H1 (cell line): ENCODE data around the gene HS6ST3. TPM values are rescaled to one million over a fixed set of nuclear protein-coding genes. Genes with fewer than 3 reads are reported as not detected.

Source experiments
- CTCF ChIA-PET: fragments of 300-600 bp; sonication (Branson Sonifier 250); formaldehyde crosslinking; loops from one replicate; lab custom pipeline; 2021; ENCODE audit not compliant: partially characterized antibody; lab: Charles Lee
- POLR2A ChIA-PET: fragments of 300-600 bp; sonication (Branson Sonifier 250); formaldehyde crosslinking; loops from one replicate; lab custom pipeline; 2021; ENCODE audit warnings: inconsistent platforms; ENCODE audit not compliant: partially characterized antibody; lab: Charles Lee
- DNase-seq, 2 experiments: peaks; one replicate each; pipeline versions ENCODE4 v3.0.0 to v3.0.0-alpha.2; 2010 to 2022; ENCODE audit warnings: low spot score in 2 of 2, low read depth in 1 of 2, mixed read lengths in 1 of 2
- FAIRE-seq: peaks from 2 replicates; lab custom pipeline; 2011; peaks lifted over from hg19 to GRCh38; lab: Jason Lieb, UNC
- H2AFZ ChIP-seq: 2 replicates; pipeline ENCODE4 v1.8.1; 2012; ENCODE audit warnings: low read length, inconsistent platforms
- H2AK5ac ChIP-seq: 2 replicates; pipeline ENCODE4 v1.6.1; 2013; ENCODE audit warnings: low read depth, low read length
- H2BK120ac ChIP-seq: replicated peaks from 2 replicates; pipeline ENCODE3; 2013; ENCODE audit warnings: low read depth, low read length, inconsistent platforms
- H2BK12ac ChIP-seq: 2 replicates; pipeline ENCODE4 v1.6.1; 2013; ENCODE audit warnings: low read depth, low read length
- H2BK15ac ChIP-seq: 2 replicates; pipeline ENCODE4 v1.6.1; 2013; ENCODE audit warnings: low read length
- H2BK20ac ChIP-seq: 2 replicates; pipeline ENCODE4 v1.6.1; 2013; ENCODE audit warnings: low read length
- H2BK5ac ChIP-seq: 2 replicates; pipeline ENCODE4 v1.6.1; 2013; ENCODE audit warnings: low read depth, low read length
- H3K14ac ChIP-seq: 2 replicates; pipeline ENCODE4 v1.6.1; 2013; ENCODE audit warnings: inconsistent platforms; ENCODE audit not compliant: insufficient read length
- H3K18ac ChIP-seq: 2 replicates; pipeline ENCODE4 v1.6.1; 2013; ENCODE audit warnings: low read length; ENCODE audit errors: extremely low read depth
- H3K23ac ChIP-seq: 2 replicates; pipeline ENCODE4 v1.6.1; 2013; ENCODE audit warnings: inconsistent platforms; ENCODE audit not compliant: insufficient read length
- H3K23me2 ChIP-seq: 2 replicates; pipeline ENCODE4 v1.6.1; 2013; ENCODE audit warnings: low read depth, low read length
- H3K27ac ChIP-seq: 2 replicates; pipeline ENCODE4 v1.6.1; 2011; ENCODE audit warnings: low read depth, low read length, inconsistent platforms
- H3K27me3 ChIP-seq, 4 experiments: replicated peaks in 1 of 4; 1 replicate in 1 of 4; 2 replicates in 3 of 4; pipeline versions ENCODE4 v1.6.1 to v1.8.1; 2011 to 2013; ENCODE audit warnings: low read length in 3 of 4, mild to moderate bottlenecking in 3 of 4, inconsistent platforms in 2 of 4, mixed read lengths in 2 of 4, moderate library complexity in 1 of 4; ENCODE audit not compliant: control insufficient read depth in 3 of 4, insufficient read depth in 3 of 4; ENCODE audit errors: extremely low read depth in 1 of 4
- H3K36me3 ChIP-seq, 4 experiments: 2 replicates each; pipeline versions ENCODE4 v1.6.1 to v1.8.1; 2011 to 2013; ENCODE audit warnings: mild to moderate bottlenecking in 4 of 4, low read length in 3 of 4, moderate library complexity in 2 of 4, control low read depth in 1 of 4, inconsistent platforms in 1 of 4; ENCODE audit not compliant: insufficient read depth in 4 of 4, control insufficient read depth in 2 of 4
- H3K4ac ChIP-seq: replicated peaks from 2 replicates; pipeline ENCODE3; 2013; ENCODE audit warnings: low read length, low read depth, mixed read lengths, inconsistent platforms; ENCODE audit not compliant: insufficient read length
- H3K4me1 ChIP-seq, 4 experiments: replicated peaks in 1 of 4; 1 replicate in 1 of 4; 2 replicates in 3 of 4; pipeline versions ENCODE4 v1.6.1 to v1.8.1; 2011 to 2013; ENCODE audit warnings: low read length in 3 of 4, inconsistent platforms in 2 of 4, mixed read lengths in 1 of 4; ENCODE audit not compliant: insufficient read depth in 4 of 4, control insufficient read depth in 3 of 4
- H3K4me2 ChIP-seq, 2 experiments: 2 replicates each; pipeline versions ENCODE4 v1.6.1 to v1.8.1; 2011 to 2013; ENCODE audit warnings: low read depth in 2 of 2, low read length in 2 of 2, control low read depth in 1 of 2, inconsistent platforms in 1 of 2, mild to moderate bottlenecking in 1 of 2; ENCODE audit not compliant: insufficient read depth in 1 of 2
- H3K4me3 ChIP-seq, 4 experiments: fragments of 200-600, 300-600 bp in 1 of 4; sonication (generic), shearing (Covaris generic), sonication (Bioruptor Twin) in 1 of 4; 2 replicates each; pipeline versions ENCODE4 v1.5.1 to v1.8.1; 2011 to 2016; ENCODE audit warnings: low read length in 4 of 4, low read depth in 3 of 4, control low read depth in 2 of 4, inconsistent platforms in 2 of 4, mild to moderate bottlenecking in 2 of 4, mixed read lengths in 1 of 4, moderate library complexity in 1 of 4; ENCODE audit not compliant: insufficient read depth in 2 of 4; ENCODE audit errors: extremely low read depth in 1 of 4
- H3K56ac ChIP-seq: replicated peaks from 2 replicates; pipeline ENCODE3; 2013; ENCODE audit warnings: low read depth, mild to moderate bottlenecking, mixed read lengths, low read length, inconsistent platforms; ENCODE audit not compliant: insufficient read length
- H3K79me1 ChIP-seq: 2 replicates; pipeline ENCODE4 v1.6.1; 2013; ENCODE audit warnings: low read depth, low read length, control low read depth
- H3K79me2 ChIP-seq, 2 experiments: 2 replicates each; pipeline versions ENCODE4 v1.6.1 to v1.8.1; 2012 to 2013; ENCODE audit warnings: low read length in 2 of 2, mild to moderate bottlenecking in 2 of 2, inconsistent platforms in 1 of 2; ENCODE audit not compliant: insufficient read depth in 2 of 2, control insufficient read depth in 1 of 2
- H3K9ac ChIP-seq, 4 experiments: replicated peaks in 1 of 4; 1 replicate in 1 of 4; 2 replicates in 3 of 4; pipeline versions ENCODE4 v1.6.1 to v1.8.1; 2011 to 2013; ENCODE audit warnings: low read depth in 3 of 4, low read length in 3 of 4, control low read depth in 2 of 4, mild to moderate bottlenecking in 2 of 4, moderate library complexity in 2 of 4, inconsistent platforms in 1 of 4; ENCODE audit errors: extremely low read depth in 1 of 4
- H3K9me3 ChIP-seq, 2 experiments: 2 replicates each; pipeline versions ENCODE4 v1.6.1 to v1.8.1; 2012 to 2013; ENCODE audit warnings: mild to moderate bottlenecking in 2 of 2, moderate library complexity in 2 of 2, control low read depth in 1 of 2, inconsistent platforms in 1 of 2, low read depth in 1 of 2, low read length in 1 of 2, mixed read lengths in 1 of 2; ENCODE audit not compliant: insufficient read depth in 2 of 2
- H4K20me1 ChIP-seq, 2 experiments: replicated peaks in 1 of 2; 2 replicates each; pipeline versions ENCODE3 to v1.8.1; 2011 to 2013; ENCODE audit warnings: inconsistent platforms in 2 of 2, low read length in 2 of 2, mild to moderate bottlenecking in 1 of 2; ENCODE audit not compliant: insufficient read depth in 2 of 2, control insufficient read depth in 1 of 2
- H4K5ac ChIP-seq: 2 replicates; pipeline ENCODE4 v1.6.1; 2013; ENCODE audit warnings: low read length, low read depth, mixed read lengths, inconsistent platforms; ENCODE audit not compliant: insufficient read length
- H4K8ac ChIP-seq: 2 replicates; pipeline ENCODE4 v1.8.0; 2013; ENCODE audit warnings: mild to moderate bottlenecking, moderate library complexity, low read length, inconsistent platforms; ENCODE audit not compliant: insufficient read depth; ENCODE audit errors: extremely low read depth
- H4K91ac ChIP-seq: replicated peaks from 2 replicates; pipeline ENCODE3; 2013; ENCODE audit warnings: low read length, mixed read lengths, inconsistent platforms; ENCODE audit not compliant: insufficient read length
- CREB1 ChIP-seq: IDR thresholded peaks from 2 replicates; pipeline ENCODE4 v1.6.1; 2012; ENCODE audit warnings: inconsistent platforms
- CTCF ChIP-seq, 3 experiments: IDR thresholded peaks; 1 replicate in 2 of 3; 2 replicates in 1 of 3; pipeline versions ENCODE4 v1.5.1 to v1.6.1; 2011; ENCODE audit warnings: low read length in 3 of 3, mild to moderate bottlenecking in 3 of 3, inconsistent platforms in 2 of 3, low read depth in 1 of 3, moderate library complexity in 1 of 3; ENCODE audit not compliant: insufficient read depth in 1 of 3; ENCODE audit errors: control extremely low read depth in 1 of 3
- GABPA ChIP-seq: IDR thresholded peaks from 2 replicates; pipeline ENCODE4 v1.6.1; 2011; ENCODE audit warnings: mild to moderate bottlenecking, low read length, moderate library complexity, borderline replicate concordance; ENCODE audit not compliant: insufficient read depth
- RBBP5 ChIP-seq: IDR thresholded peaks from 2 replicates; pipeline ENCODE4 v1.7.1; 2012; ENCODE audit warnings: low read depth, mild to moderate bottlenecking, inconsistent platforms, low read length, moderate library complexity, borderline replicate concordance
- WGBS, 2 experiments: shearing (Covaris generic) in 1 of 2; methylation state at CpG; one replicate each; pipeline versions ENCODE4 v1.1.6 to v1.1.7; 2013 to 2015; ENCODE audit warnings: low lambda C conversion rate in 2 of 2, mixed read lengths in 2 of 2, inconsistent platforms in 1 of 2, low coverage in 1 of 2, missing lambda C conversion rate in 1 of 2; ENCODE audit not compliant: insufficient replicate concordance in 2 of 2, insufficient coverage in 1 of 2, insufficient read length in 1 of 2; ENCODE audit errors: extremely low coverage in 1 of 2, missing lambda C conversion rate in 1 of 2; 5-methylcytosine and 5-hydroxymethylcytosine counted together
- polyA plus RNA-seq, 7 experiments: library from polyadenylated mRNA; depleted of rRNA in 3 of 7; stranded (reverse) in 5 of 7; unstranded in 2 of 7; fragments of >200 nt in 5 of 7; fragments of 200-250 nt in 2 of 7; gene quantifications; 1 replicate in 5 of 7; 2 replicates in 1 of 7; 4 replicates in 1 of 7; pipeline versions ENCODE4 v1.2.1 to v1.2.3, GENCODE V29; 2011 to 2013; ENCODE audit warnings: missing spikeins in 2 of 7, mixed read lengths in 2 of 7
- total RNA-seq: library from RNA; stranded (reverse); fragmentation: NEBNext Ultra II Directional; extraction: Animal tissue kit (Norgen Biotek cat#: 25700); gene quantifications from 2 replicates; pipeline ENCODE4 v1.2.1, GENCODE V29; 2021

The HS6ST3 gene
- total and polyA plus RNA-seq, 2 of the 8 experiments (the other 6 are each of a cell fraction or from before 2014, with no cell fraction given): 0.45 to 1.2 TPM

GRCh38 chr13:96422002-96422401 lies 332.1 kb downstream of the HS6ST3 start:
- DNase-seq (no peak), FAIRE-seq (no peak)
- no peak overlapping the region for H3K23ac ChIP-seq
- H3K4ac ChIP-seq: no peak overlapping the region
- no peak overlapping the region for H2BK15ac ChIP-seq
- H4K5ac ChIP-seq: no peak overlapping the region
- H3K14ac ChIP-seq: no peak overlapping the region
- H3K4me3 ChIP-seq: no peak overlapping the region
- no peaks in the 10 kb centered on the region for H4K20me1 ChIP-seq
- H2AK5ac ChIP-seq: no peak overlapping the region
- no peak overlapping the region for H2BK20ac ChIP-seq
- H3K9ac ChIP-seq: no peak overlapping the region
- H2AFZ ChIP-seq: no peak overlapping the region
- no peaks in the 10 kb centered on the region for H3K79me2 ChIP-seq
- WGBS, 2 experiments: 85% methylated on average over 4 of the region's 4 CpGs; no CpG with 5 or more reads in 1 of the 2 experiments
- ChIA-PET CTCF (no interaction called here), POLR2A (no interaction called here)
- no peak overlapping the region for H4K8ac ChIP-seq
- H3K4me2 ChIP-seq: no peak overlapping the region
- no peak overlapping the region for H2BK12ac ChIP-seq
- H3K18ac ChIP-seq: no peak overlapping the region
- no peaks in the 10 kb centered on the region for H3K9me3 ChIP-seq
- H2BK120ac ChIP-seq: no peak overlapping the region
- no peak overlapping the region for H3K56ac ChIP-seq
- H3K79me1 ChIP-seq: no peaks in the 10 kb centered on the region
- H3K23me2 ChIP-seq: no peaks in the 10 kb centered on the region
- no peak overlapping the region for H4K91ac ChIP-seq
- H3K27ac ChIP-seq: no peak overlapping the region
- H3K27me3 ChIP-seq: no peaks in the 10 kb centered on the region
- no peak overlapping the region for H2BK5ac ChIP-seq
- H3K4me1 ChIP-seq: peaks cover 0 to 5% (median 0%) of the 10 kb centered on the region in 4 experiments; a peak in 3 of 7 replicates
- no peaks in the 10 kb centered on the region for H3K36me3 ChIP-seq
- TF ChIP-seq CREB1 (no peak), CTCF (IDR thresholded peaks at IDR 0.05; ENCODE audit: control extremely low read depth in 1 of 3, insufficient read depth in 1 of 3, low read depth in 1 of 3, low read length in 3 of 3) (no peak), RBBP5 (no peak), GABPA (no peak)
